ENCODE results near the gene UBTD1.
"Not testable (repeated sequence)": the region's sequence is repeated elsewhere in the genome, so short reads cannot be mapped to it uniquely, and the experiment has no call there.

UBTD1 gene

GRCh38 chr10:97519342-97519741 is 20.6 kb downstream of the UBTD1 start:
- DNase-seq (ENCODE audit: insufficient read length, low spot score), result no peak
- TF ChIP-seq PAX5 (IDR thresholded peaks at IDR 0.05; ENCODE audit: insufficient read depth, low read length, severe bottlenecking) (no peak), POLR2A (IDR thresholded peaks at IDR 0.05; ENCODE audit: low read depth, low read length) (no peak), TAF1 (IDR thresholded peaks at IDR 0.05; ENCODE audit: low read depth, low read length) (no peak)
- no peak for FAIRE-seq

GRCh38 chr10:97520520-97520919 is 21.8 kb downstream of the UBTD1 start:
- TF ChIP-seq POLR2A (IDR thresholded peaks at IDR 0.05; ENCODE audit: low read depth, low read length) (no peak), POU2F2 (IDR thresholded peaks at IDR 0.05; ENCODE audit: low read depth, low read length) (no peak), TAF1 (IDR thresholded peaks at IDR 0.05; ENCODE audit: low read depth, low read length) (no peak), SPI1 (IDR thresholded peaks at IDR 0.05; ENCODE audit: low read depth, low read length) (no peak), PAX5 (IDR thresholded peaks at IDR 0.05; ENCODE audit: insufficient read depth, low read length, severe bottlenecking) (no peak), POLR2AphosphoS5 (IDR thresholded peaks at IDR 0.05; ENCODE audit: low read depth, low read length) (no peak)
- DNase-seq (ENCODE audit: insufficient read length, low spot score), result no peak
- no peak for FAIRE-seq

GRCh38 chr10:97520978-97521761 is 22.4 kb downstream of the UBTD1 start:
- no peak for FAIRE-seq
- DNase-seq (ENCODE audit: insufficient read length, low spot score), result no peak
- TF ChIP-seq POU2F2 (IDR thresholded peaks at IDR 0.05; ENCODE audit: low read depth, low read length), result no peak

GRCh38 chr10:97522071-97522470 is 23.3 kb downstream of the UBTD1 start:
- FAIRE-seq, result no peak
- TF ChIP-seq TAF1 (IDR thresholded peaks at IDR 0.05; ENCODE audit: low read depth, low read length) (no peak), POU2F2 (IDR thresholded peaks at IDR 0.05; ENCODE audit: low read depth, low read length) (no peak), POLR2A (IDR thresholded peaks at IDR 0.05; ENCODE audit: low read depth, low read length) (no peak), PAX5 (IDR thresholded peaks at IDR 0.05; ENCODE audit: insufficient read depth, low read length, severe bottlenecking) (no peak), SPI1 (IDR thresholded peaks at IDR 0.05; ENCODE audit: low read depth, low read length) (no peak), POLR2AphosphoS5 (IDR thresholded peaks at IDR 0.05; ENCODE audit: low read depth, low read length) (no peak)
- no peak for DNase-seq (ENCODE audit: insufficient read length, low spot score)

- DNase-seq (ENCODE audit: insufficient read length, low spot score), result no peak
- TF ChIP-seq SPI1 (IDR thresholded peaks at IDR 0.05; ENCODE audit: low read depth, low read length) (no peak), POLR2AphosphoS5 (IDR thresholded peaks at IDR 0.05; ENCODE audit: low read depth, low read length) (no peak), POU2F2 (IDR thresholded peaks at IDR 0.05; ENCODE audit: low read depth, low read length) (no peak), TAF1 (IDR thresholded peaks at IDR 0.05; ENCODE audit: low read depth, low read length) (no peak), PAX5 (IDR thresholded peaks at IDR 0.05; ENCODE audit: insufficient read depth, low read length, severe bottlenecking) (no peak)
- FAIRE-seq, result no peak
These were observed 24.2 kb downstream of the UBTD1 start for GRCh38 chr10:97522937-97523336.

- TF ChIP-seq PAX5 (IDR thresholded peaks at IDR 0.05; ENCODE audit: insufficient read depth, low read length, severe bottlenecking) (no peak), TAF1 (IDR thresholded peaks at IDR 0.05; ENCODE audit: low read depth, low read length) (no peak), POLR2A (IDR thresholded peaks at IDR 0.05; ENCODE audit: low read depth, low read length) (no peak), SPI1 (IDR thresholded peaks at IDR 0.05; ENCODE audit: low read depth, low read length) (no peak), POU2F2 (IDR thresholded peaks at IDR 0.05; ENCODE audit: low read depth, low read length) (no peak), POLR2AphosphoS5 (IDR thresholded peaks at IDR 0.05; ENCODE audit: low read depth, low read length) (no peak)
- no peak for FAIRE-seq
- DNase-seq (ENCODE audit: insufficient read length, low spot score), result no peak
These were observed 26.4 kb downstream of the UBTD1 start for GRCh38 chr10:97525086-97525485.

GRCh38 chr10:97525683-97526110 is 27.0 kb downstream of the UBTD1 start:
- no peak for TF ChIP-seq SPI1 (IDR thresholded peaks at IDR 0.05; ENCODE audit: low read depth, low read length)
- TF ChIP-seq TAF1 (IDR thresholded peaks at IDR 0.05; ENCODE audit: low read depth, low read length), result no peak
- TF ChIP-seq POLR2AphosphoS5 (IDR thresholded peaks at IDR 0.05; ENCODE audit: low read depth, low read length), result no peak
- TF ChIP-seq POLR2A (IDR thresholded peaks at IDR 0.05; ENCODE audit: low read depth, low read length), result no peak
- no peak for TF ChIP-seq PAX5 (IDR thresholded peaks at IDR 0.05; ENCODE audit: insufficient read depth, low read length, severe bottlenecking)
- no peak for TF ChIP-seq POU2F2 (IDR thresholded peaks at IDR 0.05; ENCODE audit: low read depth, low read length)
- DNase-seq (ENCODE audit: insufficient read length, low spot score), result no peak
- FAIRE-seq, result no peak

GRCh38 chr10:97528876-97529275 is 30.2 kb downstream of the UBTD1 start:
- not testable (repeated sequence) for FAIRE-seq; DNase-seq (ENCODE audit: insufficient read length, low spot score)

- DNase-seq (ENCODE audit: insufficient read length, low spot score) (no peak), FAIRE-seq (no peak)
- TF ChIP-seq TAF1 (IDR thresholded peaks at IDR 0.05; ENCODE audit: low read depth, low read length), result no peak
- TF ChIP-seq PAX5 (IDR thresholded peaks at IDR 0.05; ENCODE audit: insufficient read depth, low read length, severe bottlenecking), result no peak
- no peak for TF ChIP-seq POU2F2 (IDR thresholded peaks at IDR 0.05; ENCODE audit: low read depth, low read length)
- TF ChIP-seq SPI1 (IDR thresholded peaks at IDR 0.05; ENCODE audit: low read depth, low read length), result no peak
- no peak for TF ChIP-seq POLR2A (IDR thresholded peaks at IDR 0.05; ENCODE audit: low read depth, low read length)
- no peak for TF ChIP-seq POLR2AphosphoS5 (IDR thresholded peaks at IDR 0.05; ENCODE audit: low read depth, low read length)
These were observed 31.2 kb downstream of the UBTD1 start for GRCh38 chr10:97529685-97530465.

- no peak for FAIRE-seq
- no peak for TF ChIP-seq TAF1 (IDR thresholded peaks at IDR 0.05; ENCODE audit: low read depth, low read length)
- no peak for TF ChIP-seq PAX5 (IDR thresholded peaks at IDR 0.05; ENCODE audit: insufficient read depth, low read length, severe bottlenecking)
- TF ChIP-seq POU2F2 (IDR thresholded peaks at IDR 0.05; ENCODE audit: low read depth, low read length), result no peak
- TF ChIP-seq SPI1 (IDR thresholded peaks at IDR 0.05; ENCODE audit: low read depth, low read length), result no peak
- no peak for TF ChIP-seq POLR2AphosphoS5 (IDR thresholded peaks at IDR 0.05; ENCODE audit: low read depth, low read length)
- no peak for TF ChIP-seq POLR2A (IDR thresholded peaks at IDR 0.05; ENCODE audit: low read depth, low read length)
These were observed 32.8 kb downstream of the UBTD1 start for GRCh38 chr10:97531401-97531986.

More at GRCh38 chr10:97531401-97531986, 32.8 kb downstream of the UBTD1 start:
- DNase-seq (ENCODE audit: insufficient read length, low spot score), result no peak
